Skin of body (tissue), 2 donors: ENCODE data around the gene TNRC6B. TPM values are rescaled to one million over a fixed set of nuclear protein-coding genes. Genes with fewer than 3 reads are reported as not detected.
A peak's percentile ranks its signal among the peaks of the same experiment; 100 is the strongest.
"Not testable (repeated sequence)": the region's sequence is repeated elsewhere in the genome, so short reads cannot be mapped to it uniquely, and the experiment has no call there.

ENCODE experiments used
- DNase-seq: peaks from one replicate; lab custom pipeline; 2025; lab: John Stamatoyannopoulos, UW
- total RNA-seq: library from RNA; depleted of rRNA; stranded (reverse); fragments of >200 nt; gene quantifications from one replicate; pipeline ENCODE4 v1.2.3, GENCODE V29; 2014

Gene TNRC6B
- total RNA-seq, 1 donor from 2014 or later: 36.5 TPM

DNA sequence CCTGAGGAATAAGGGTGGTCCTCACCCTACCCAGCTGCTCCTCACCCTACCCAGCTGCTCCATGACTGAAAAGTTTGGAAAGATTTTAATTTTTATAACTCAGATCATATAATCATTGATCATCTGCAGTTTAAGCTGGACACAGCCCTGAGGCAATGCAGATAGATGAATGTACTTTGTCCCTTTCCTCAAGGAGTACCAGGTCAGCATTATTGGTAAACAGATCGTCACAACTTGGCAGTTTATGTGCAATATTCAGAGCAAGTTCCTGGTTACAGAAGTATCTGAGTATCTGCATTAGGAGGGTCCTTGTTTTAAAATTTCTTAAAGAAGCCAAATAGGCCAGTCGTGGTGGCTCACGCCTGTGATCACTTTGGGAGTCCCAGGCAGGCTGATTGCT, 3.6 kb downstream of the TNRC6B start:
- DNase-seq: no peak

DNA sequence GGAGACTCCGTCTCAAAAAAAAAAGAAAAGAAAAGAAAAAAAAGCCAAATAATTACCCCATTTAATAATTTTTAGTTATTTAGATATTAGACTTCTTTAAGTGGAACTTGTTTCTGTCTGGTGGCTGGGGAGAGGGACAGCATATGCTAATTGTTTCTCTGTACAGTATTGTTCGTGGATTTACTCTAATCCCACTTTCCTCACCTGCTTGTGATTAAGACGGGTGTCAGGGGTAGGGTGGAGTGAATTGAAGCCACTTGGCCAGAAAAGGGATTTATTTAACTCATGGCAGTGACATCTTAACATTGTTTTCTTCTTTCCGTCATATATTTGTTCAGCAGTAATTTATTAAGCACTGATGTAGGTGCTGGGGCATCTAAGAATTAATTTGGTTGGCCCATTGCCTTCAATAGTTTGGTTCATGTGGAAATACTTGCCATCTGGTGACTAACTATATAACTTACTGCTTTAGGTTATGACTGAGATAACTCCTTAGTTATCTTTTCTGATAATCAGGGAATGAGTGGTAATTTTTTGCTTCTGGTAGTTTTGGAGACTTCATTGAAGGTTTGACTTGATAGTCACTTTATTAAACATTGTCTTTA, 4.6 kb downstream of the TNRC6B start:
- no peak for DNase-seq

DNA sequence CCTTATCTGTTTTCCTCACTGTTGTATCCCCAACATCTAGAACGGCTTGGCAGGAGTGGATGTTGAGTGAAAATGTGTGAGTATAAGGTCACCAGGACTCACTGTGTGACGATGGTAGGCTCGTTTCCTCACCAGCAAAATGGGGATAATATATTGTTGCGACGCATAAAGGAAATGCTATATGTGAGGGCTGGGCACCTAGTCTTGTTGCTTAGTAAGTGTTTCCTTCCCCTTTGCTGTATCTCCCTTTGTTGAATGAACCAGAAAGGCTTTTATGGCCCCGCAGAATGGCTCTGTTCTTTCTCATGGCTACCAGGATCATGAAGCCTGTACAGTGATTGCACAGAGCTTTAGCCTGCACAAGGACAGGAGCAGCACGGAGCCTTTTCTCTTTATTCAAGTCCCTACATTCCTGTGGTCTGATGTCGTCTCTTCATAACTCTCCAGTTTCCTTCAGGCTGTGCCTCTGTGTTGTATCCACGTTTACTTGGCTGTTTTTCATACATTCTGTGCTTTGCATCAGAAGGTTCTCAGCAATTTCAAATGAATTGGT, 5.4 kb downstream of the TNRC6B start:
- DNase-seq: peak; percentile 88

DNA sequence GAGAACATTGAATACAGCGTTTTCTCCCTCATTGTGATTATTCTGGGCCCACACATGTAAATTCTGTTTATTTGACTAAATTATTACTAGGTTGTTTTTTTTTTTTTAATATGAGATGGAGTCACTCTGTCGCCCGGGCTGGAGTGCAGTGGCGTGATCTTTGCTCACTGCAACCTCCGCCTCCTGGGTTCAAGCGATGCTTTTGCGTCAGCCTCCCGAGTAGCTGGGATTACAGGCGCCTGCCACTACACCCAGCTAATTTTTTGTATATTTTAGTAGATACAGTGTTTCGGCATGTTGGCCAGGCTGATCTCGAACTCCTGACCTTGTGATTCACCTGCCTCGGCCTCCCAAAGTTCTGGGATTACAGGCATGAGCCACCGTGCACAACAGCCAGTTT, 5.9 kb downstream of the TNRC6B start:
- DNase-seq: not testable (repeated sequence)

DNA sequence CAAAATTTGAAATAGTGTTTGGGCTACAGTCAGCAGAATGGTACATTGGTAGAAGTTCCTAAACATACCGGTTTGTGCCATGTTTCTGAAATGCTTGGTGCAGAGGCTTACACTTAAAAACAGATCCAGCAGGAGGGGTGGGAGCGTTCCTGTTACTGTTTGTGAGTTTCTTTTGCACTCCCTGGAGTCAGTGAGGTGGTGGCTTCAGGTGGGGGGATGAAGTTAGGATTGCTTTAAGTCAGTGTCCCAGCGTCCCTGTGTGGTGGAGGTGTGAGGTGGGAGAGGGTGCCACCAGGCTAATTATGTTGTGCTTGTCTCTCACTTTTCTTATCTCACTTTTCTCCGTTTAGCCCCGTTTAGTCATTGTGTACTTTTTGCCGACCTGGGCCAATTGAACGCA, 9.7 kb downstream of the TNRC6B start:
- DNase-seq: no peak

DNA sequence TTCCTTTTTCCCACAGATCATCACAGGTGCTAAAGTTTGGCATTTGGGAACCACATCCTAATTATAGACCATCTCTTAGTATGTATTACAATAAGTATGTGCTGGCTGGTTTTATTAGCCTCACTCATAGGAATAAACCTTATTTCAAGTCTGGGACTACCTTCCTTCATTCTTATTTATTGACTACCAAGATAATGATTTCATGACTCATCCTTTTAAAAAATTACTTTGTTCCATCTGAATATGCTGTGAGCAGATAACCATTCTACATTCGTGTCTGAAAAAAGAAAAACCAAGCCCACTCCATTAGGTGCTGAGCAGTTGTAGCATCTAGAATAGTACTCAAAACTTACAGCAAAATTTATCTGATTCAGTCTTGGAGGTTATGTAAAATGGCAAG, 12.3 kb downstream of the TNRC6B start:
- DNase-seq: no peak

DNA sequence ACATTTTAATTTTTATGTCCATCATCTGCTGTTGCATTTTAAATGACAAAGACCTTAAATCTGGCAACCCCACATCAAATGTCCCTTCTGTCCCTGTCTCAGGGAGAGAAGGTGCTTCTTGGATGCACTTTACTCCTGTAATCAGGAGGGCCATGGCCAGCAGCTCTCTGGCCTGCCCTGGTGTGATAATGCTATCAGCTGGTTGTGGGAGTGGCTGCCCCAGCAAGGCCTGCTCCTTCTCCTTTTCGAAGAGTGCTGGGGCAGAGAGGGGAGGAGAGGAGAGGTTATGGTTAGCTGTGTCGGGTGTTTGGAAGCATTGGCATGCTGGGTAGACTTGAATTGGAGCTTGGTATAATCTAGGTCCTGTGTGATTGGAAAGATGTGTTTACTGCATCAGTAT, 12.8 kb downstream of the TNRC6B start:
- DNase-seq: no peak

DNA sequence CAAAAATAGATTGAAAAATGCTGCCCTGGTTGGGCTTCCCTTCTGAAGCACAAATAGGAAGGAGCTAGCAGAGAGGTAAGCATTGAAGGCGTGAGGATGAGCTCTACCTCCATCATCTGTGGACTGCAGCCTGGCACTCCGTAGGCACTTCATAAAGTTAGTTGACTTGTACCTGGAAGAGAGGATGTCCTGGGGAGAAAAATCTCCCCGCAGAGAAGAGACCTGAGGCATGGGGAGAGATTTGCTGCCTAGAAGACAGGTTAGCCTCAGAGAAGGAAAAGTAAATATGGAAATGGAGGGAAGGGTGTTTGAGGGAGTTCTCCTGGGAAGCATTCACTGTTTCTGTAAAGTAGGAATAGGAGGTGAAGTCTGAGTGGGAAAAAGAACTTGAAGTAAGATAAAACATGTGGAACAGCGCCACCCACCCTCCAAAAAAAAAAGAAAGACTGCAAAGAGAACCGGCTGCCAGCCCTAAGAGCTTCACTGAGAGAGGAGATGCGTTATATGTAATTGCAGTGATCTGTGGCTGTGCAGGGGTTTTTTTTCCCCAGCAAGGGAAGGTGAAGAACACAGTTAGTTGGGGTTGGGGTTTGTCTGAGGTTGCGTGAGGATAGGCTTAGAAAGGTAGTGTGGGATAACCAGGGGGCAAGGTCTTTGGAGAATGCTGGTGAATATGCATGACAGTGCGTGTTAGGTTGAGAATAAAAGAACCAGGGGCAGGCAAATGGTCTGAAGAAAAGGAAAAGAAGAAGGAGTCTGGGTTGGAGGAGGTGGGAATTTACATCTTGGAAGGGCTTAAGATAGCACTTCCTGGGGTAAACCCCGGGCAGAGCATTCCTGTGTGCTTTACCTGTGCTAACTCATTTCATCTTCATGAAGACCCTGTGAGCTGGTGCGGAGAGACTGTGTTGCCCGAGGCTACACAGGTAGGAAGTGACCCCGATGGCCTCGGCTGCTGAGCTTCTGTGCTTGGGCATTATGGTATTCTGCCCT, 16.0 kb downstream of the TNRC6B start:
- DNase-seq: peak; percentile 23

DNA sequence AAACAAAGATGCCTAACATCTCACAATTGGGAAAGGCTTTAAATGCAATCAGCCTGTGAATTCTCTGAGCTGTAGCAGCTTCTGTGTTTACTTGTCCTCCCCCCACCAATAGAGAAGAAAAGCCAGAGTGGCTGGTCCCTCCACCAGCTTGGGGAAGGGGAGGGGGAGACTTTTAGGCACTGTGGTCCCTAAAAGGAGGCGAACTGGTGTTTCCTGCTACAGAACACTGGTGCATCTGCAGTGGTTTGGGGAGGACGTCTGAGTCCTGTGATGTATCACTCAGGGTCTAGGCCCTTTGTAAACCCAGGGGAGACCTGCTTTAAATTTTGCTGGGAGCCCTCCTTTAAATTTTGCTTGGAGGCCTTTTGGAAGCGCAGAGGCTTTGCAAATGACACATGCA, 16.9 kb downstream of the TNRC6B start:
- no peak for DNase-seq

DNA sequence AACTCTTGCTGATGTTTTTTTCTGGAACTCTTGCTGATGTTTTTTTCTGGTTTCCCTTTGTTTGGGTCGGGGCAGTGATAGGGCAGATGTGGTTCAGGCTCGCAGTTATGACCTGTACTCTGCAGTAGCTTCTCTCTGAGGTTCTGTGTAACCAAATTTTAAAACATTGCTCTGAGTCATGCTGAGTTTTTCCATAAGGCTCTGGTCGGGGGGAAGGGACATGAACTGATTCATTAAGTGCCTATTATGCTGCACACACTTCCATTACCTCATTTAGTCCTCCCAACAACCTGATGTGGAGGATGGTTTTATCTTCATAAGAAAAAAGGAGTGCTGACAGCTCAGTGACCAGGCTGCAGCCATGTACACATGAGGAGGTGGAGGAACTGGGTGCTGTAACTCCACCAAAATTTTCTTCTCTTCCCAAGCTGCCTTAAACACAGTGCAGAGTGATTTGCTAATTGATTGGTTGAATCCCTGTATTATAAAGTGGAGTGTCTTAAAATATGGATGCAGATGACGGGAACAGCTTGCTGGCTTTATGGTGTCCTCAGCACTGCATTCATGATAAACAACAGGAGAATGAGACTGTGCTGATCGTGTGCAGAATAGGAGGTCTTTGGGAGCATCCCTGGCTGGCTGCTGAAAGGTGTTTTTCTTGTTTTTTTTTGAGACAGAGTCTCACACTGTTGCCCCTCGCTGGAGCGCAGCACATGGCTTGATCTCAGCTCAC, 19.1 kb downstream of the TNRC6B start:
- DNase-seq: no peak

DNA sequence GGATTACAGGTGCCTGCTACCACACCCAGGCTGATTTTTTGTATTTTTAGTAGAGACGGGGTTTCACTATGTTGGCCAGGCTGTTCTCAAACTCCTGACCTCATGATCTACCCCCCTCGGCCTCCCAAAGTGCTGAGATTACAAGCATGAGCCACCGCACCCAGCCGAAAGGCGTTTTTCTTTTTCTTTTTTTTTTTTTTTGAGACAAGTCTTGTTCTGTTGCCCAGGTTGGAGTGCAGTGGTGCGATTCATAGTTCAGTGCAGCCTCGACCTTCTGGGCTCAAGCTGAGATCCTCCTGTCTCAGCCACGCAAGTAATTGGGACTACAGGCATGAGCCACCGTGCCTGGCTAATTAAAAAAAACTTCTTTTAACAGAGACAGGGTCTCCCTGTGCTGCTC, 19.7 kb downstream of the TNRC6B start:
- not testable (repeated sequence) for DNase-seq

DNA sequence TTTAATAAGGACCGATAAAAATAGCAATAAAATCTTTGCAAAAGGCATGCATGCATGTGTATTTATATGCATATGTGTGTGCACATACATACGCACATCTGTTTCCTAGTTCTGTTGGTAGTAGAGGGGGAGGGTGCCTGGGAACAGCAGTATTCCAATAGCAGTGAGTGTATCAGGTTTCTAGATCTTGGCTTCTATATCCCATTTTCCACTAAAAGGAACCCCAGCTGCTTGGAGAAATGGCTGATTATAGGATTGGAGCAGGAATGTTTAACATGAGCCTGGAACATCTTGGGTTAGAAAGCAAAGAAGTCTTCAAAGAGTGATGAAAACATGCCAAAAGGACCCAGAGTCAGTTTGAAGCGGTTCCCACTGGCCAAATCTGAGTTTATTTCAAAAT, 21.0 kb downstream of the TNRC6B start:
- peak; percentile 85 for DNase-seq

DNA sequence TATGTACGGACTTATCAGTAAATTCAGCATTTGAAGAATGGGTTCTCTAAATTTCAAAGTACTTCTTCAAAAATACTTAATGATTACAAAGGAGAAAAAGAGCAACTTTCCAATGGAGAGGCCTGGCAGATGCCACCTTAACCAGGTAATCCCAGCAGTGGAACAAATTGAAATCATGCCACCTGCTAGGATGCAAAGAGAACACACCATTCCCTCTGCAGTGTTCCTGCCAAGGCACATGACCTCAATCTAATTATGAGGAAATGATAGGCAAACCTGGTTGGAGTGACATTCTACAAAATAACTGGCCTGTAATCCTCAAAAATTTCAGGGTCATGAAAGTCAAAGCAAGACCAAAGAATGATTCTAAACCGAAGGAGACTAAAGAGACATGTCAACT, 21.5 kb downstream of the TNRC6B start:
- DNase-seq: no peak

DNA sequence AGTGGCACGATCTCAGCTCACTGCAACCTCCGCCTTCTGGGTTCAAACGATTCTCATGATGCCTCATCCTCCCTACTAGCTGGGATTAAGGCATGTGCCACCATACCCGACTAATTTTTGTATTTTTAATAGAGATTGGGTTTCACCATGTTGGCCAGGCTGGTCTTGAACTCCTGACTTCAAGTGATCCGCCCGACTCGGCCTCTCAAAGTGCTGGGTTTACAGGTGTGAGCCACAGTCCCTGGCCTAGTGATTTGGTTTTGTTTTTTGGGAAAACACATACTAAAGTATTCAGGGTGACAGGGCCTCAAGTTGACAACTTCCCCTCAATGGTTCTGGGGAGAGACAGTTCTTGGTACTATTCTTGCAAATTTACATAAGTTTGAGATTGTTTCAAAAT, 22.1 kb downstream of the TNRC6B start:
- no peak for DNase-seq

DNA sequence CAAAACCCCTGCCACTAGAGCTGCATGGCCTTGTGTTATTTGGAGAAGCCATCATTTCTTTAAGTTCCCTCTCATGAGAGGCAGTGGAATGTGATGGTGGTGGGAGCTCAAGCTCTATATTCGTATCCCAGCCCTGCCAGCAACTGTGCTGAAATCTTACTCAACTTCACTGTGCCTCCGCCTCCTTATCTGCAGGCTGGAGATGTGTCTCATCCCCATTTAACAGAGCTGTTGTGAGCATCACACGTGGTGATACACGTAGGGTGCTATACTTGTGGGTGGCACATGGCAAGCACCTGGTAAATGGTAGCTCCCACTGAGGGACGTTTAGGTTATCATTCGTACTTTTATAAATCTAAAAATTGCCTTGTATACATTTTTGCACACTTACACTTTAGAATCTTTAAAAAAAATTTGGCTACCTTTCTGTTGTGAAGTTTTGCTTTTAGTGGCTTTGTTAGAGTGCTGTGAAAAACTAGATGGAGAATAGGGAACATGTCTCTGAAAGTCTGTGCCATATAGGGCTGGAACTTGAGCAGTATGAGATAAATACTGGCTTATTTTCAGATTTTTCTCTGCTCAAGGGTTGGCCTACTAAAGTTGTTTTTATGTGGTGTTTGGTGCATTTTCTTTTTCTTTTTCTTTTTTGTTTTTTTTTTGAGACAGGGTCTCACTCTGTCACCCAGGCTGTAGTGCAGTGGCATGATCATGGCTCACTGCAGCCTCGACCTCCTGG, 23.2 kb downstream of the TNRC6B start:
- no peak for DNase-seq

DNA sequence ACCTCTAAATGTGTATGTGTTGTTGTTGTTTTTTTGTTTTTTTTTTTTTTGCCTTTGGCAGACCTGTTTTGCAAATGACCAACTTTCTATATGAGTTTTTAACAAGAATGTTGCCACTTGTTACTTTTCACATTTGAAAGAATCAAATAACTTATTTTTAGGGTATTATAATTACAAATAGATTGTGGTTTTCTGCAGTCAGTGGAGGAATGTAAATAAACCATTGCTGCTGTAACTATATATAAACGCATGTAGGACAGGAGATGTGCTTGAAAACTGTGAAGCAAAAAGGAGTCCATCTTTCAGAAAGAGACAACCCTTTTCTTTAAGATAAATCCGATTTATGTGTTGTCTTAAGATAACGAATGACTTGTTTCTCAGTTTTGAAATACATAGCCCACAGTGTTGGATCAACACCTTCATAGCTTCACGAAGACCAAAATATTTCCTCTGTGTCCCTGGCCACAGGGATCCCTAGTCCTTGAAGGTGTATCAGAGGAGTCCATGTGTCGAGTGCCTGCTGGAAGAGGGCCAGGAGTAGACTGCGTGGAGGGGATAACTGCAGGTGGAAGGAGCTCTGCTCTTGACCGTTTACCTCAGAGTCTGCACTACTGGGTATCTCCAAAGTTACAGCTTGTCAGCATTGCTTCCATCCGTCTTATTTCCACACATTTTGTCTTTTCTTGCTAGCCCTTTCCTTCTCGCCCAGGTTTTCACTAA, 24.7 kb downstream of the TNRC6B start:
- no peak for DNase-seq

DNA sequence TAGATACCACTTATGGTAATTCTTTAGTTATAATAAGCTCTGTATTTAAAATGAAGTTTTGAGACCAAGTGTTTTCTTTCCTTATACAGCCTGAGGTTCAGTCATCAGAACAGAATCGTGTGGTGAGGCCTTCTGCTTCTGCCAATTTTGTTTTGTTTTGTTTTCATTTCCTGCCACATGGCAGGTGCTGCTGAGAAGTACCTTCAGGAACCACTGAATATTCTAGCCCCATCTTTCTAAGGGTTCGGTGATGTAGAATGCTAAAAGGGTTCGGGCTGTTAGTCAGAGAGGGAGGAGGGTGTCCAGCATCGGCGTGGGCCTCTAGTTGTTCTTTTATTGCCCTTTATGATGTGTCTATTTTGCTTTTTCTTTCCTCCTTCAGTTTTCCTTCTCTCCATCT, 25.8 kb downstream of the TNRC6B start:
- no peak for DNase-seq

DNA sequence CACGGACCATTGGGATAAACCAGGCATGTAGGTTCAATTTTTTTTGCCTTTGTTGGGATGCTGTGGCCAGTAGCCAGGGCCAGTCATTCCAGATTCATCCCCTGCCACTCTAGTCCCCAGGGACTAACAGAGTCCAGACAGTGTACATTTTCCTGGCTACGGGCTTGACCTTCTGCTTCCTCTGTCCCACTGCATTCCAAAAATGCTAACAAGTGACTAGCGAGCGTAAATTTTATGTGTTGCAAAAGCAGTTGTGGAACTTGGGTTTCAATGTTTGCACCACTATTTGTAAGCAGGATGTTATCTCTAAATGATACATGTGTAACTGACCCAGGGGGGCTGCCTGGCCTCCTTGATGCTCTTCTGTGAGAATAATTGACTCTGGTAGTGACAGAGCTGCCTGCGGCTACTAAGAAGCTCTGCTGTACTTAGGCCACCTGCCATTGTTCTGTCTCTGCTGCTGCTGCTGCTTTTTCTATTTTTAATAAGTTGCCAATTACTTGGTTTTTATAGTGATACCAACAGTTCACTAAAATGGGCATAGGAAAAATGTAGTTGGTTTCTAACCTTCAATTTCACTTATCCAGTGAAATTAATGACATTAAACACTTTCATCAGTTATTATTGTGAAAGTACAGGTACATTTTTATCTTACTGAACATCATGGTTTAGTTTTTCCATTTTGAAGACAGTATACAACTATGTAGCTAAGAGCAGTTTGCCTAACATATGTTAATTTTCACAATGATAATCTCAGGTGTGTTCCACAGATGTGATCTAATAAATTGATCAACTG, 26.8 kb downstream of the TNRC6B start:
- DNase-seq: no peak

DNA sequence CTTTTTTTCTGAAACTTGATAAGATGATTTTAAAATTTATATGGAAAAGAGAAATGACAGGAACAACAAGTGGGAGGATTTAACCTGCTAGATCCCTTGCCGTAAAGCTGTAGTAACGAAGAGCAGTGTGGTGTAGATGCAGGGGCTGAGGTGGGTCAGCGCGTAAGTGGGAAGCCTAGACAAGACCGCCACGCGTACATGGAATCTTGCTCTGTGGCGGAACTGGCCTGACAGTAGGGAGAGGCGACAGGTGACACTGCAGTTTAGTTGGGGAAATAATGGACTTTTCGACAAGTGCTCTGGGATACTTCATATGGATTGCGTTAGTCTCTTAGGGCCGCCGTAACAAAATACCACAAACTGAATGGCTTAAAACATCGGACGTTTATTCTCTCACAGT, 28.8 kb downstream of the TNRC6B start:
- no peak for DNase-seq

DNA sequence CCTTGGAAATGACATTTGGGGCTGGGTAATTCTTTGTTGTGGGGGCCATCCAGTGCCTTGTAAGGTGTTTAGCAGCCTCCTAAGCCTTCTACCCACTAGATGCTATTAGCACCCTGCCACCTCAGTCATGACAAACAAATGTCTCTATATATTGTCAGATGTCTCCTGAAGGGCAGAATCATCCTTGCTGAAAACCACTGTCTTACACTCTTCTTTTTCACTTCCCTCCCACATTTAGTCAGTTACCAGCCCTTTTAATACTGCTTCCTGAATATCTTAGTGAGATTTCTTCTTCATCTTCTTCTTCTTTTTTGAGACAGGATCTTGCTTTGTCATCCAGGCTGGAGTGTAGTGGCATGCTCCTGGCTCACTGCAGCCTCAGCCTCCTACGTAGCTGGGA, 33.1 kb downstream of the TNRC6B start:
- DNase-seq: no peak
